Effector CD4-positive, alpha-beta T cell (primary cell): ENCODE results near the gene WSCD2.

Experiments used
- DNase-seq: peaks from one replicate; pipeline ENCODE4 v3.0.0-alpha.2; 2020

The WSCD2 gene

GRCh38 chr12:108167974-108168373, 38.9 kb downstream of the WSCD2 start:
- DNase-seq = no peak

GRCh38 chr12:108169708-108170107, 40.6 kb downstream of the WSCD2 start:
- DNase-seq = no peak

GRCh38 chr12:108170164-108170563, 41.1 kb downstream of the WSCD2 start:
- DNase-seq = no peak

GRCh38 chr12:108172033-108172432, 42.9 kb downstream of the WSCD2 start:
- no peak for DNase-seq

- no peak for DNase-seq
Measured at GRCh38 chr12:108173160-108173559, 44.1 kb downstream of the WSCD2 start.

GRCh38 chr12:108173892-108174291, 44.8 kb downstream of the WSCD2 start:
- DNase-seq = no peak

- DNase-seq = no peak
Measured at GRCh38 chr12:108174641-108175040, 45.6 kb downstream of the WSCD2 start.

GRCh38 chr12:108175310-108175709, 46.2 kb downstream of the WSCD2 start:
- DNase-seq = no peak

GRCh38 chr12:108176292-108176691, 47.2 kb downstream of the WSCD2 start:
- no peak for DNase-seq

GRCh38 chr12:108177131-108177530, 48.0 kb downstream of the WSCD2 start:
- no peak for DNase-seq

GRCh38 chr12:108179305-108179704, 50.2 kb downstream of the WSCD2 start:
- no peak for DNase-seq

GRCh38 chr12:108180255-108181094, 51.4 kb downstream of the WSCD2 start:
- no peak for DNase-seq

GRCh38 chr12:108181095-108181454, 52.0 kb downstream of the WSCD2 start:
- no peak for DNase-seq

GRCh38 chr12:108182096-108182495, 53.0 kb downstream of the WSCD2 start:
- DNase-seq = no peak

- DNase-seq = no peak
Measured at GRCh38 chr12:108185002-108185401, 55.9 kb downstream of the WSCD2 start.

GRCh38 chr12:108187831-108188230, 58.7 kb downstream of the WSCD2 start:
- no peak for DNase-seq

GRCh38 chr12:108190529-108190928, 61.4 kb downstream of the WSCD2 start:
- DNase-seq = no peak

- no peak for DNase-seq
Measured at GRCh38 chr12:108191086-108191485, 62.0 kb downstream of the WSCD2 start.

- DNase-seq = no peak
Measured at GRCh38 chr12:108191938-108192337, 62.9 kb downstream of the WSCD2 start.

GRCh38 chr12:108193493-108193892, 64.4 kb downstream of the WSCD2 start:
- DNase-seq = no peak

- no peak for DNase-seq
Measured at GRCh38 chr12:108193917-108194316, 64.8 kb downstream of the WSCD2 start.

- no peak for DNase-seq
Measured at GRCh38 chr12:108194585-108194984, 65.5 kb downstream of the WSCD2 start.

GRCh38 chr12:108196319-108196718, 67.2 kb downstream of the WSCD2 start:
- DNase-seq = no peak

GRCh38 chr12:108196921-108197320, 67.8 kb downstream of the WSCD2 start:
- DNase-seq = no peak

- DNase-seq = no peak
Measured at GRCh38 chr12:108198043-108198442, 69.0 kb downstream of the WSCD2 start.
